HUES64 (cell line): ENCODE results near the gene RECK.
A peak's percentile ranks its signal among the peaks of the same experiment; 100 is the strongest.

Experiments used
- H3K27ac ChIP-seq: 2 replicates; pipeline ENCODE4 v1.7.0; 2013; ENCODE audit warnings: low read depth, low read length, inconsistent platforms
- H3K27me3 ChIP-seq: 2 replicates; pipeline ENCODE4 v1.6.1; 2013; ENCODE audit warnings: mild to moderate bottlenecking, low read length; ENCODE audit not compliant: insufficient read depth
- H3K36me3 ChIP-seq: 2 replicates; pipeline ENCODE4 v1.6.1; 2013; ENCODE audit warnings: mild to moderate bottlenecking, low read length; ENCODE audit not compliant: insufficient read depth
- H3K4me1 ChIP-seq: 2 replicates; pipeline ENCODE4 v1.6.1; 2013; ENCODE audit warnings: mild to moderate bottlenecking, low read length, moderate library complexity; ENCODE audit not compliant: insufficient read depth
- H3K4me3 ChIP-seq: 2 replicates; pipeline ENCODE4 v1.5.1; 2013; ENCODE audit warnings: mild to moderate bottlenecking, low read length, moderate library complexity
- H3K9ac ChIP-seq: 2 replicates; pipeline ENCODE4 v1.6.1; 2013; ENCODE audit warnings: mild to moderate bottlenecking, low read depth, low read length
- H3K9me3 ChIP-seq: 2 replicates; pipeline ENCODE4 v1.6.1; 2013; ENCODE audit warnings: low read depth, low read length; ENCODE audit not compliant: insufficient read depth
- WGBS: fragments of 150-250, 120-280 bp; methylation state at CpG from one replicate; pipeline ENCODE4 v1.1.7; 2013; ENCODE audit warnings: missing lambda C conversion rate; 5-methylcytosine and 5-hydroxymethylcytosine counted together

RECK gene

GRCh38 chr9:36093384-36093783 is 56.7 kb downstream of the RECK start:
- Histone ChIP-seq H3K4me3 (no peak overlapping the region), H3K27ac (peak overlapping the region; percentile 65; the same call in 1 of the 2 replicates), H3K4me1 (peaks cover 38% of the 10 kb centered on the region), H3K9ac (0 out of 2 replicates have a peak overlapping the region, but pooled peaks have one; percentile 11), H3K27me3 (no peaks in the 10 kb centered on the region), H3K9me3 (no peaks in the 10 kb centered on the region), H3K36me3 (no peaks in the 10 kb centered on the region)
- WGBS, result 60% methylated on average over 2 of the region's 2 CpGs

GRCh38 chr9:36099718-36100117 is 63.0 kb downstream of the RECK start:
- Histone ChIP-seq H3K9me3 (no peaks in the 10 kb centered on the region), H3K9ac (no peak overlapping the region), H3K36me3 (no peaks in the 10 kb centered on the region), H3K4me3 (no peak overlapping the region), H3K27me3 (no peaks in the 10 kb centered on the region), H3K4me1 (peaks cover 19% of the 10 kb centered on the region), H3K27ac (no peak overlapping the region)
- WGBS, result 95% methylated on average over 1 of the region's 1 CpG

DNA sequence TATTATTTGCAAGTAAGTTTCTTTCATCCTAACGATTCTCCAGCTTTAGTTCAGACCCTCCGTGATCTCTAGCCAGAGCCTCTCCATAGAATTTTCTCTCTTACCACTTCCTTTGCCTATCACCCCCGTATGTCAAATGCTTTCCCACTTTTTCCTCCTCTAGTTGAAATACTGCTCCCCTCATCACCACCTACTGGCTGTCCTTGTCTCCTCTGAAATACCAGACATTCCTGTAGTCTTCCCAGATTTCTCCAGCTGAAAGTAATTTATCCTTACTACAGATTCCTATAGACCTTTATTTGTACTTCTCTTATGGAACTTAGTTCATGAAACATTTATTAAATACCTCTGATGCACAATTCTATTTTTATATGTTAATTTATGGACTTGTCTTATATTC is 63.8 kb downstream of the RECK start:
- H3K4me1 ChIP-seq, result peaks cover 19% of the 10 kb centered on the region
- WGBS, result 54% methylated on average over 3 of the region's 3 CpGs
- H3K9ac ChIP-seq, result no peak overlapping the region
- H3K9me3 ChIP-seq, result no peaks in the 10 kb centered on the region
- peak overlapping the region; percentile 62 for H3K27ac ChIP-seq
- no peak overlapping the region for H3K4me3 ChIP-seq
- no peaks in the 10 kb centered on the region for H3K27me3 ChIP-seq
- H3K36me3 ChIP-seq, result no peaks in the 10 kb centered on the region

DNA sequence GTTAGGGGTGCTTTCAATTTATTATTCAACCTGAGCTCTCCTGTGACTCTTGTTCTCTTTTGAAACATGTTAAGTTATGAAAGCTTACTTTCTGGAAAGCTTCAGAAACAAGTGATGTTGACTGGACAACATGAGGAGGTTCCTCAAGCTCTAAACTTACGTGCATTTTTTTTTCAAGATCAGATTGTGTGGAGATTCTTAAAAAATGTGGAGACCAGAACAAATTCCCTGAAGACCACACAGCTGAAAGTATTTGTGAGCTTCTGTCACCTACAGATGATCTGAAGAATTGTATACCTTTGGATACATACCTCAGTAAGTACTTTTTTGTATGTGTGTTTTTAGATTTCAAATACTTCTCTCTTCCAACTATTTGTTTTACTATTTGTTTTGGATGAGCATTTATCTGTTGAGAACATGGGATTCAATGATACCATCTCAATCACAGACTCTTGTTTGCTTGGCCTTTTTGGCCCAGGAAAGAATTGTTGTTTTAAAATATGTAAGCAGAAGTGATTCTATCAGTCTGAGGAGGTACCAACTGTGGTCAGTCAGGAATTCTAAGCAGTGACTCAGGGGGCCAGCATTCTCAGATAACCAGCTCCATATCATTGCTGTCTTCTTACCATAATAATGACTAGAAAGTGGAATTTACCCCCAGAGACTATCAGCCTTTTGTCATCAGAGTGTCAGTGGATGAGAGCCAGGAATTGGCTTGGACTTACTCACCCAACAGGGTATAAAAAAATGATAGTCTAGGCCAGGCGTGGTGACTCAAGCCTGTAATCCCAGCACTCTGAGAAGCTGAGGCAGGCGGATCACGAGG is 65.4 kb downstream of the RECK start:
- Histone ChIP-seq H3K27me3 (no peaks in the 10 kb centered on the region), H3K9me3 (no peaks in the 10 kb centered on the region), H3K4me3 (no peak overlapping the region), H3K9ac (no peak overlapping the region), H3K36me3 (no peaks in the 10 kb centered on the region), H3K4me1 (peaks cover 19% of the 10 kb centered on the region), H3K27ac (peak overlapping the region; percentile 24; the same call in 1 of the 2 replicates)
- WGBS, result 82% methylated on average over 4 of the region's 4 CpGs

DNA sequence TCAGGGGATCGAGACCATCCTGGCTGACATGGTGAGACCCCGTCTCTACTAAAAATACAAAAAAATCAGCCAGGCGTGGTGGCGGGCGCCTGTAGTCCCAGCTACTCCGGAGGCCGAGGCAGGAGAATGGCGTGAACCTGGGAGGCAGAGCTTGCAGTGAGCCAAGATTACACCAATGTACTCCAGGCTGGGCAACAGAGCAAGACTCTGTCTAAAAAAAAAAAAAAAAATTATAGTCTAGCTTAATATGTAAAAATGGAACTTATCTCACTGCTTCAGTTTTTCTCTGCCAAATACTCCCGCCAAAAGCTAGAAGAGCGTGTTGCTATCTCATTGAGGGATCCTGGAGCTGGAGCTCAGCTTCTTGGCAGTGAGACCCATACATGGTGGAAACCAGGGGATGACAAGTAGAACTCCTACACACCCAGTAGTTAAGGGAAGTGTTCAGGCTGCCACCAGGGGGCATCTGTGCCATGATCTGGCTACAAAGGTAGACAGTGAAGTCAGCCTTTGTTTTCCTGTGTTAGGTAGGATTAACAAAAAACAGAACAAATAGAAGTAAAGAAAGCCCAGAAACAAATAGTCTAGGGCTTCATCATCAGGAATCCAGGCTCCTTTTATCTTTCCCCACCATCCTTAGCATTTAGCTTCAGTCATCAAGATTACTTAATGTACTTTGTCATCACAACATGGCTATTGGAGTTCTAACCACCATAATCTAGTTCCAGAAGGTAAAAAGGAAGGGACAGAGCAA is 66.2 kb downstream of the RECK start:
- no peaks in the 10 kb centered on the region for H3K9me3 ChIP-seq
- H3K9ac ChIP-seq, result no peak overlapping the region
- no peak overlapping the region for H3K4me3 ChIP-seq
- 90% methylated on average over 10 of the region's 10 CpGs for WGBS
- H3K27ac ChIP-seq, result peak overlapping the region; percentile 30
- no peaks in the 10 kb centered on the region for H3K36me3 ChIP-seq
- peaks cover 19% of the 10 kb centered on the region for H3K4me1 ChIP-seq
- no peaks in the 10 kb centered on the region for H3K27me3 ChIP-seq

DNA sequence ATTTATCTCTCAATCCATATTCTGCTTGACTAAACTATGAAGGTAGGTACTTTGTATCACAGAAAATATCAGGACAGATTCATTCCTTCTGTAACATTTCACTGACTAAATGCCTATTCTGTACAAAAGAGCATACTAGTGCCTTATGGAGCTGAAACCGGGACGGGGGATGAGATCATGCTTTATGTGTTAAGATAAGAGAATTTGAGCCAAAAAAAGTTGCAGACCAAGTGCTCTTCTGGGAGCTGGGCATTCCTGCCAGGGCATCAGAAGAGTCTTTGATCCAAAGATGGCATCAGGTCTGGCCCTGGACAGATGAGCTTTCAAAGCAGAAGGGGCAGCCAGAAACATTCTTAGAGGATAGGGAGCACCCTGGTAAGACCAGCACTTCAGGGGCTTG is 72.4 kb downstream of the RECK start:
- Histone ChIP-seq H3K27ac (no peak overlapping the region), H3K27me3 (no peaks in the 10 kb centered on the region), H3K36me3 (no peaks in the 10 kb centered on the region; the same call in 1 of the 2 replicates), H3K9me3 (no peaks in the 10 kb centered on the region), H3K4me1 (no peaks in the 10 kb centered on the region), H3K4me3 (no peak overlapping the region), H3K9ac (no peak overlapping the region)
- 87% methylated on average over 2 of the region's 2 CpGs for WGBS

GRCh38 chr9:36110434-36110833 is 73.7 kb downstream of the RECK start:
- Histone ChIP-seq H3K27me3 (no peaks in the 10 kb centered on the region), H3K36me3 (no peaks in the 10 kb centered on the region; the same call in 1 of the 2 replicates), H3K27ac (no peak overlapping the region), H3K9ac (no peak overlapping the region), H3K9me3 (no peaks in the 10 kb centered on the region), H3K4me3 (no peak overlapping the region), H3K4me1 (no peaks in the 10 kb centered on the region)
- WGBS, result 100% methylated on average over 1 of the region's 2 CpGs

- no peak overlapping the region for H3K4me3 ChIP-seq
- no peak overlapping the region for H3K9ac ChIP-seq
- 94% methylated on average over 3 of the region's 3 CpGs for WGBS
- no peaks in the 10 kb centered on the region for H3K9me3 ChIP-seq
- H3K4me1 ChIP-seq, result no peaks in the 10 kb centered on the region
- H3K27me3 ChIP-seq, result no peaks in the 10 kb centered on the region
- H3K27ac ChIP-seq, result no peak overlapping the region
- H3K36me3 ChIP-seq, result no peaks in the 10 kb centered on the region; the same call in 1 of the 2 replicates
Observed at GRCh38 chr9:36112516-36112915, 75.8 kb downstream of the RECK start.

DNA sequence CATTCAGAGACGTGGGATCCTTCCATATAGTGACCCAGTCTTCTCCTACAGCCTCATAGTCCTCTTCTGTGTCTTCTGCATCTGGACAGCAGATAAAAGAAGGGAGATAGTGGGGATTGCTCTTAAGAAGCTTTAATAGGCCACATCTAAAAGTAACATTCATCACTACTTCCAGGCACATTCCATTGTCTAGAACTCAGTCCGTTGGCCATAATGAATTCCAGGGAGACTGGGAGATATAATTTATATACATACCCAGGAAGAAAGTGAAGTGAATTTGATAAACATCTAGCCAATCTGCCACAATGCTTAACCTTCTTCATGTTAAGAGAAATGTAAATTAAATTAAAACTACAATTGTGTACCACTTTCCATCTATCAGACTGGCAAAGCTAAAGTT is 77.3 kb downstream of the RECK start:
- Histone ChIP-seq H3K9me3 (no peaks in the 10 kb centered on the region), H3K9ac (no peak overlapping the region), H3K27ac (no peak overlapping the region), H3K4me3 (no peak overlapping the region), H3K4me1 (no peaks in the 10 kb centered on the region), H3K27me3 (no peaks in the 10 kb centered on the region), H3K36me3 (no peaks in the 10 kb centered on the region; the same call in 1 of the 2 replicates)
- 82% methylated on average over 1 of the region's 2 CpGs for WGBS

DNA sequence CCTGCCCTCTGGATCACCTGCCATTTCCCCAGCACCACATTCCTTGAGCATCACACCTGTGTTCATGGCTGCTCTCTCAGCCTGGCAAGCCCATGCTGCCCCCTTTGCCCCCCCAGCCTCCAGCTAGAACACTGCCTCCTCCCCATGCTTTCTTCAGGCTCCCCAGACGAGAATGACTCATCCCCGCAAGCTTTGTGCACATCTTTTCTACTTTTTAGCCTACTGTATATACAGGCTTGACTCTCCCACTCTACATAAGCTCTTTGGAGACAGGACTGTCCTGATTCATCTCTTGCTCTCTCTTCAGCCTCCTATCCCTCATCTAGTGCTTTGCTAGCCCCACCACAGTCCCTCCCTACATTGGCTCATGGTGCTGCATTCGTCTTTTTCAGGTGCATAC is 79.9 kb downstream of the RECK start:
- no peaks in the 10 kb centered on the region for H3K9me3 ChIP-seq
- no peak overlapping the region for H3K9ac ChIP-seq
- 86% methylated on average over 3 of the region's 3 CpGs for WGBS
- H3K27me3 ChIP-seq, result no peaks in the 10 kb centered on the region
- H3K4me1 ChIP-seq, result no peaks in the 10 kb centered on the region
- no peak overlapping the region for H3K4me3 ChIP-seq
- H3K27ac ChIP-seq, result no peak overlapping the region
- H3K36me3 ChIP-seq, result peaks cover 3% of the 10 kb centered on the region; the same call in 1 of the 2 replicates

- WGBS, result 82% methylated on average over 2 of the region's 2 CpGs
- Histone ChIP-seq H3K9ac (no peak overlapping the region), H3K27ac (no peak overlapping the region), H3K36me3 (peaks cover 7% of the 10 kb centered on the region; the same call in 1 of the 2 replicates), H3K9me3 (no peaks in the 10 kb centered on the region), H3K27me3 (no peaks in the 10 kb centered on the region), H3K4me1 (no peaks in the 10 kb centered on the region), H3K4me3 (no peak overlapping the region)
Observed at GRCh38 chr9:36118201-36118600, 81.5 kb downstream of the RECK start.
